Activated CD8-positive, alpha-beta memory T cell treated with anti-CD3 and anti-CD28 coated beads, Interleukin-2, amount 10 ng/mL, durations not matched to agents 7 days and 5 days (primary cell): ENCODE data around the gene GPBP1L1. TPM values are rescaled to one million over a fixed set of nuclear protein-coding genes. Genes with fewer than 3 reads are reported as not detected.
A peak's percentile ranks its signal among the peaks of the same experiment; 100 is the strongest.
"Not testable (repeated sequence)": the region's sequence is repeated elsewhere in the genome, so short reads cannot be mapped to it uniquely, and the experiment has no call there.

Experiments
- ATAC-seq: fragments of 150-1000 bp; cut with Tn5 transposase; one replicate; pipeline ENCODE4 v1.10.0; 2021; ENCODE audit warnings: moderate library complexity
- CTCF ChIA-PET: fragments of 350-600 bp; sonication (Branson Sonifier 250); formaldehyde crosslinking; loops from one replicate; lab custom pipeline; 2021; ENCODE audit warnings: antibody characterized with exemption; lab: Charles Lee
- DNase-seq: peaks from one replicate; pipeline ENCODE4 v3.0.0-alpha.2; 2020
- H3K27ac Mint-ChIP-seq: one replicate; pipeline ENCODE4 v1.8.0; 2021; ENCODE audit warnings: mild to moderate bottlenecking, mixed read lengths
- H3K27me3 Mint-ChIP-seq: one replicate; pipeline ENCODE4 v1.8.0; 2021; ENCODE audit warnings: mixed read lengths
- H3K36me3 Mint-ChIP-seq: one replicate; pipeline ENCODE4 v1.8.0; 2021; ENCODE audit warnings: mild to moderate bottlenecking, mixed read lengths
- H3K4me1 Mint-ChIP-seq: one replicate; pipeline ENCODE4 v1.8.0; 2021; ENCODE audit warnings: mixed read lengths
- H3K4me3 Mint-ChIP-seq: one replicate; pipeline ENCODE4 v1.8.0; 2021; ENCODE audit warnings: mild to moderate bottlenecking, moderate library complexity, mixed read lengths
- H3K9me3 Mint-ChIP-seq: one replicate; pipeline ENCODE4 v1.8.0; 2022; ENCODE audit warnings: low read depth, mixed read lengths
- total RNA-seq, 2 experiments: library from RNA; stranded (reverse); gene quantifications; one replicate each; pipeline ENCODE4 v1.2.3, GENCODE V29; 2021

GPBP1L1 gene
- total RNA-seq, 2 experiments from 2014 or later, result 110 to 111 TPM

DNA sequence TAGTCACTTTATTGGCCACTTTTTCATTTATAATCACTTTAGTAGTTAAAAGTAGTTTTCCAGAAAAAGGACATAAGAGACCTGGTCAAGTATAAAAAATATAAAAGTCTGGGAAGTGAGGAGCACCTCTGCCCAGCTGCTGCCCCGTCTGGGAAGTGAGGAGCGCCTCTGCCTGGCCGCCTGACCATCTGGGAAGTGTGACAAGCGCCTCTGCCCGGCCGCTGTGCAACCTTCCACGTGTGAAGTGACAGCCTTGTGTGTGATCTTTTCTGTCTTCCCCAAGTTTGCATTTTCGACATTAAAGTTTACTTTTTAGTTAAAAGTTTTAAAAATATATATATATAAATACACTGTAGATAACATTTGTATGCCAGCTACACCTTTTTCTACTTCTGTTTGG is 7.5 kb upstream of the GPBP1L1 start:
- CTCF ChIA-PET, result interaction anchor here (1.1 to 1.2 kb wide), 2 partner anchors 8 to 14 kb away, joined by 3 to 4 read pairs; partner anchors contain the start of gene GPBP1L1
- H3K4me3 Mint-ChIP-seq, H3K27ac Mint-ChIP-seq, DNase-seq, H3K27me3 Mint-ChIP-seq, H3K9me3 Mint-ChIP-seq, ATAC-seq: not testable (repeated sequence)
- peaks cover 15% of the 10 kb centered on the region for H3K4me1 Mint-ChIP-seq
- H3K36me3 Mint-ChIP-seq, result peaks cover 30% of the 10 kb centered on the region

DNA sequence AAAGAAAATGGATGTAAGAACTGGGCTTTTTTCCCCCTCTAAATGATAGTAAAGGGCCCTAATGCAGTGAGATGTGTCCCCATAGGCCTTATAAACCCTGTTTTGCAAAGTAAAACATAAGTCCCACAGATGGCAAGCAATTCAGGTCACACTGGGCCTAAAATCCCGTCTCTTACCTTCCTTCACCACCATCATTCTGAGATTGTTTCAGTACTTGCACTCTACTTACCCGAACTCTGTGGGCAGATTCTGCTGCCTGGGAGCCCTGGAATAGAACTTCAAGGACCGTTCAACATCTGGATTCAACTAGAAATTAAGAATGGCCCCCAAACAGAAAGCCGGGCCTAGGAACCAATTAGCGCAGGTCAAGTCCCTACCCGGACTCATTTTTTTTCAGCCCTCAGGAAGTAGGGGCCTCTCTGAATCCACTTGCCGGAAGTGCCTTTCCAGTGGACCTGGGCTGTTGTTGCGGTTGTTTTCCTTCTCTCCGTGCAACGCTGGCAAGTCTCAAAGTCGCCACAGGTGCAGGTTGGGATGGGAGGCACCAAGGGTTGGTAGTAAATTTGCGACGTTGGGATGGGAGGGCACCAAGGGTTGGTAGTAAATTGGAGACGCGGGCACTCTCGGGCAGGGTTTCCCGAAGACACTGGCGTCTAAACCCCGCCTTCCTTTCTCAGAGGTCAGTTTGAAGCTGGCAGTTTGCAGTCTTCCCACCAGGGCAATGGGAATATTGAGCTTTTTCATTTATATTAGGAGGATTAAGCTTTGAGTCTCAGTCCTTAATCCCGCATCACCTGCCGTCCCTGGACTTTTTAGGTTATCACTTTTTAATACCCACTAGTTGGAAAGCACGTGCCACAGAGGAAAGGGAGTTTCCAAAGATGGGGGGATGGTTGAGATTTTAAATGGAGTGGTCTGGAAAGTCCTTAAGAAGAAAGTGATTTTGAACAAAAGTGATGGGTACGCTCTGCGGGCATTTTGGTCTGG is 1.7 kb upstream of the GPBP1L1 start, which contains the start of gene TMEM69:
Gene TMEM69 (plus strand): TSS at position 428 of the 987 bp plus-strand sequence. CDS start 2,888 bp downstream, outside the sequence.
- H3K27me3 Mint-ChIP-seq, result no peaks in the 10 kb centered on the region
- peak within 1 kb of the TSS; percentile 98 for H3K27ac Mint-ChIP-seq
- peaks cover 29% of the 10 kb centered on the region for H3K4me1 Mint-ChIP-seq
- peak; percentile 18 for ATAC-seq
- DNase-seq, result peak; percentile 88
- peak within 1 kb of the TSS; percentile 91 for H3K4me3 Mint-ChIP-seq
- CTCF ChIA-PET, result interaction anchor here (0.6 to 1.8 kb wide), 4 partner anchors 63 to 512 kb away, joined by 3 to 6 read pairs (median 3); partner anchors contain the start of gene IPP
- peaks cover 23% of the 10 kb centered on the region for H3K36me3 Mint-ChIP-seq
- no peaks in the 10 kb centered on the region for H3K9me3 Mint-ChIP-seq

DNA sequence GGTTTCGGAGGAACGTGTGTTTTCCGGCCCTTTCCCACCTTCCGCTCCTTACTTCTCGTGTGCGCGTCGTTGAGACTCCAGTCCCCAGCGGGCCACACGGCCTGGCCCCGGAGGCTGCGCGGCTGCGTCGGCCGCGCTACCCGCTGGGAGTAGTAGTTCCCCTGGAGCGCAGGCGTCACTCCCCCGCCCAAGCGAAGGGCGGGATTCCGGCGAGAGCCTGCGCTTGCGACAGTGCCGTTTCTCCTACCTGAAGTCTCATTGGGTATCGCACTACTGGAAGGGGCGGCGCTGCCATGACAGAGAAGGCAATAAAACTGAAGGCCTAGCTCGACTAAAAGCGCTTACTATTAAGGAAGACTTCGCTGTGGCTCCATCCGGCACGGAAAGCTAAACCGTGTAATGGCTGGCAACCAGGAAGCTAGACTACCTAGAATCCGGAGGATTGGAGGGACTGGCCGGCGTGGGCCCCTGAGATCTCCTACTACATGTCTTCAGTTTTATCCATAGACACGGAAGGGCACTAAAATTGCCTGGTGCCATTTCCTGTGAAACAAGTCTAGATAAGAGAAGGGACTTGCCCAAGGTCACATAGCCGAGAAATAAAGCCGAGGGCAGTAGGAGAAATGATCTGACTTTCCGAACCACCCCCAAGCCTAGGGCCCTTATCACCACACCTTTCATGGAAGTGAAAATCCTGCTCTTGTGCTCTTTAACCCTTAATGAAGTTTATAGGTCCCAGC is 851 bp upstream of the GPBP1L1 start:
- CTCF ChIA-PET, result interaction anchor here (1.0 to 1.8 kb wide), 6 partner anchors 7 to 557 kb away, joined by 3 to 5 read pairs (median 3); partner anchors contain the start of gene IPP
- Mint-ChIP-seq H3K4me3 (peak overlapping the region; percentile 91), H3K27me3 (no peaks in the 10 kb centered on the region), H3K4me1 (peaks cover 33% of the 10 kb centered on the region), H3K27ac (peak overlapping the region; percentile 98), H3K36me3 (peaks cover 18% of the 10 kb centered on the region), H3K9me3 (no peaks in the 10 kb centered on the region)
- DNase-seq (peak; percentile 99), ATAC-seq (peak; percentile 87)

DNA sequence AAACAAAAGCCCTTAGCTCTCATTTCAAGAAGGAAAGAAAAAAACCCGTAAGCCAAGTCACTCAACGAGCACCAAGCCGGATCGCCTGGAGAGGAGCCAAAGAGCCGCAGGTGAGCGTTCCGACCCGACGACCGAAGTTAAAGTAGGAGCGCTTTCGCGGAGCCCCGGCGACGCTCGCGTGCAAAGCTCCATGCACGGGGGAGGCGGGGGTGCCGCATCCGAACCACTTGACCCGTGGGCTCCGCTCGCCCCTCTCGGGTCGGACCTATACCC is 382 bp downstream of the GPBP1L1 start:
- Mint-ChIP-seq H3K27me3 (no peaks in the 10 kb centered on the region), H3K4me1 (peaks cover 40% of the 10 kb centered on the region), H3K4me3 (peak overlapping the region; percentile 91), H3K36me3 (peaks cover 15% of the 10 kb centered on the region), H3K27ac (peak overlapping the region; percentile 98), H3K9me3 (no peaks in the 10 kb centered on the region)
- CTCF ChIA-PET, result interaction anchor here (0.6 to 1.8 kb wide), 11 partner anchors 8 to 559 kb away, joined by 3 to 5 read pairs (median 3); partner anchors contain the start of gene IPP
- peak; percentile 6 for ATAC-seq
- DNase-seq, result peak; percentile 74

DNA sequence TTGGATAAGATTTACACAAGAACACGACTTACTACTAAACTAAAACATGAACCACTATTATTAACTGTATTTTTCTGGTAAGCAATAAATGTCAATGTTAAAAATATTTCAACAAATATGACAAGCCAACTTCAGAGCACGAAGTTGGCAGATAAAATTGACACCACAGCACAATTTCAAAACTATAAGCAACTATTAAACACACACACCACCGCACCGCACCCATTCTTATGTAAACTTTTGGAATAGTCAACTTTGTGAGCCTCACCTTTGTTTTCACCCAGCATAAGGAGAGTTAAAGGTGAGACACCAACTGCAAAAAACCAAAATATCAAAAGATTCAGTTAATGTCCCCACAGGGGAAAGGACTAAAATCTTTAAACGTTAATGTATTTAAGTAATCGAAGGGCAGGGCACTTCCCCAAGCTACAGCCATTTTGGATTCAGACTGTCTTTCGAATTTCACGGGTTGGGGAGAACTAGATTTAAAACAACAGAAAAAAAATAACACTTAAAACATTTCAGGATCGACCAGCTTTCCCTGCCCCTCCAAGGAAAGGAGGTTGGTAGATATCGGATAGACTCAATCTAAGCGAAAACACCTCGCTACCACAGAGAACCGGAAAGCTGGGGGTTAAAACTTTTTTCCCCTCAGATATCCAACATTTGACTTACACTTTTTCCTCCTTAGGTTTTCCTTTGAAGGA is 872 bp downstream of the GPBP1L1 start:
- ATAC-seq (no peak), DNase-seq (no peak)
- Mint-ChIP-seq H3K27ac (peak overlapping the region; percentile 98), H3K36me3 (peaks cover 13% of the 10 kb centered on the region), H3K4me3 (peak overlapping the region; percentile 91), H3K9me3 (no peaks in the 10 kb centered on the region), H3K4me1 (peaks cover 43% of the 10 kb centered on the region), H3K27me3 (no peaks in the 10 kb centered on the region)
- CTCF ChIA-PET, result interaction anchor here (0.6 to 1.8 kb wide), 8 partner anchors 9 to 559 kb away, joined by 3 to 4 read pairs (median 3); no protein-coding TSS in a partner anchor

DNA sequence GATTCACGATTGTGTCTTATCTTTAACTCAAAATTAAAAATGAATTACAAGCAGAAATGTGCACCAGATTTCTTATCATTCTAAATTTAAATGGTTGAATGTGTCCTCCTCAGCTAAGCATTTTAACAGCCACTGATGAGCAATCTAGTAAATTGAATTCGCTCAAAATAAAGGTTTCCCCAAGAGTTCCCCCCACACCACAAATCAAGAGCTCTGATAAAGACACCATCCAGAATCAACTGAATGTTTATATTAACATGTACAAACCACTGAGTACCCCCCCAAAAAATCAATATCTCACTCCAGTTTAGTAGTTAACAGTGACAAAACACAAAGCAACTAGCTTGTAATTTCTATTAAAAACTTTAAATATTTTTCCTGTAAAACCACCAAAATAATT is 1.9 kb downstream of the GPBP1L1 start:
- ATAC-seq (no peak), DNase-seq (no peak)
- peak overlapping the region; percentile 61 for H3K27ac Mint-ChIP-seq
- no peaks in the 10 kb centered on the region for H3K9me3 Mint-ChIP-seq
- peak overlapping the region; percentile 63 for H3K4me3 Mint-ChIP-seq
- CTCF ChIA-PET, result no interaction called here
- H3K36me3 Mint-ChIP-seq, result peaks cover 13% of the 10 kb centered on the region
- H3K27me3 Mint-ChIP-seq, result no peaks in the 10 kb centered on the region
- peaks cover 38% of the 10 kb centered on the region for H3K4me1 Mint-ChIP-seq

DNA sequence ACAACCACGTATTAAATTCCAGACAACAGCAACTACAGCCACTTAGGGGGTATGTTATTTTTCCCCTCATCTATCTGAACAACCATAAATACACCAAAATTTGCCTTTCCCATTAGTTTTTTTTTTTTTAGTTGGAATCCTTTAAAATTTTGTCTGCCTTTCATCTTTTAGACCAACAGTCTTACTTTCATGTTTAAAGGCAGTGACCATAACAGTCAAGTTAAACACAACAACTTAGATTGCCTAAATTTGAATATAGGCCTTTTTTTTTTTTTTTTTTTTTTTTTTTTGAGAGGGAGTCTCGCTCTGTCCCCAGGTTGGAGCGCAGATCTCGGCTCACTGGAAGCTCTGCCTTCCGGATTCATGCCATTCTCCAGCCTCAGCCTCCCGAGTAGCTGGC is 3.4 kb downstream of the GPBP1L1 start:
- CTCF ChIA-PET, result interaction anchor here (1.0 kb wide), 1 partner anchor 10 kb away, joined by 3 read pairs; no protein-coding TSS in a partner anchor
- H3K4me3 Mint-ChIP-seq, result no peak overlapping the region
- H3K27me3 Mint-ChIP-seq, result no peaks in the 10 kb centered on the region
- H3K27ac Mint-ChIP-seq, result no peak overlapping the region
- no peak for DNase-seq
- peaks cover 13% of the 10 kb centered on the region for H3K36me3 Mint-ChIP-seq
- no peak for ATAC-seq
- H3K9me3 Mint-ChIP-seq, result no peaks in the 10 kb centered on the region
- H3K4me1 Mint-ChIP-seq, result peaks cover 38% of the 10 kb centered on the region

DNA sequence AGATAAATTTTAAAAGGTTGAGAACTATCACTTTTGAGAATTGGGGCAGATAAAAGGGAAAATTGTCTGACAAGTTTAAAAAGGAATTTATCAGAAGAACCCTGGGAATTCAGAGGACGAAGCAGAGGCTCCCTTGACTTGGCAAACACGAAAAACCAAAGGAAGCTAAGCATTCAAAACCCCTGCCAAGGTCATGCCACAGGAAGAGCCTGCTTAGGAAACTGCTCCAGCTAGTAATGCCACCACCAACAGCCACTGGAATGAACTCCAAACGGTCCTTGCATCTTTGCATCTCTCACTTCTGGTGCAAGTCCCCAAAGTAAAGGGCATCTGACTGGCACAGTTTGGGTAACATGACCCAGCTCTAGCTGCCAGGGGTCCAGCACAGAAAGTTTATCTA is 7.2 kb downstream of the GPBP1L1 start:
- no peak for DNase-seq
- peaks cover 10% of the 10 kb centered on the region for H3K36me3 Mint-ChIP-seq
- H3K27ac Mint-ChIP-seq, result no peak overlapping the region
- CTCF ChIA-PET, result no interaction called here
- H3K4me3 Mint-ChIP-seq, result no peak overlapping the region
- no peaks in the 10 kb centered on the region for H3K27me3 Mint-ChIP-seq
- no peaks in the 10 kb centered on the region for H3K9me3 Mint-ChIP-seq
- peaks cover 33% of the 10 kb centered on the region for H3K4me1 Mint-ChIP-seq
- no peak for ATAC-seq

DNA sequence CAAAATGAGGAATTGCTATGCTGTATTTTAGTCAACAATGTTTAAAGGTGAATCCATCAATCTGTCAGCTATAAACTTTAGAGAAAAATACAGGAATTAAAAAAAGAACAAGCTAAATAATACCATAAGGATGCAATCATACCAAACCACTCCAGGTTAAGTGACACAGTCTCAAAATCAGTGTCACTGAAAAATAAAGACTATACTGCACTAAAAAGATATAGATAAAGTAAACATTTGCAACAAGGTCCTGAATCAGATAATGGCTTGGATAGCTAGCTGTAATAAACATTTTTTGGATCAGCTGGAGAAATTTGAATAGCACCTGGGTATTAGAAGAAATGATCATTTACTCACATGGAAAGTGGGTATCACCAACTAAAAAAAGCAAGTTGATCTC is 7.8 kb downstream of the GPBP1L1 start:
- ATAC-seq, result no peak
- Mint-ChIP-seq H3K27me3 (no peaks in the 10 kb centered on the region), H3K27ac (no peak overlapping the region), H3K4me3 (no peak overlapping the region), H3K4me1 (peaks cover 33% of the 10 kb centered on the region), H3K36me3 (peaks cover 12% of the 10 kb centered on the region), H3K9me3 (no peaks in the 10 kb centered on the region)
- CTCF ChIA-PET, result no interaction called here
- DNase-seq, result no peak

DNA sequence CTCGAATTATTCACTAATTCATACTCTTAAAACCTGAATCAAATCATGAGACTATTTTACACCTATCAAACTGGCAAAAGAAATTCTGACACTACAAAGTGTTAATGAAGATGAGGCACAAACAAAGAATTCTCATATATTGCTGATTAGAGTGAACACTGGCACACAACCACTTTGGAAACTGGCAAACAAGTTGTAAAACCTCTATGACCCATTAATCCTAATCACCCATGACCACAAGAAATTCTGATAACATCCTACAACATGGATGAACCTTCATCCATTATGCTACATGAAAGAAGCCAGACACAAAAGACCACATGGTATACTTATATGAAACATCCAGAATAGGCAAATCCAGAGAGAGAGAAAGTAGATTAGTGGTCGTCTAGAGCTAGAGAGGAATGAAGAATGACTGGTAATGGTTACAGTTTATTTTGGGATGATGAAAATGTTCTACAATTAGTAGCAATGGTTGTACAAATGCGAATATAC is 8.5 kb downstream of the GPBP1L1 start:
- Mint-ChIP-seq H3K4me1 (peaks cover 34% of the 10 kb centered on the region), H3K9me3 (no peaks in the 10 kb centered on the region), H3K4me3 (no peak overlapping the region), H3K36me3 (peaks cover 15% of the 10 kb centered on the region), H3K27me3 (no peaks in the 10 kb centered on the region), H3K27ac (no peak overlapping the region)
- CTCF ChIA-PET, result no interaction called here
- no peak for ATAC-seq
- no peak for DNase-seq

DNA sequence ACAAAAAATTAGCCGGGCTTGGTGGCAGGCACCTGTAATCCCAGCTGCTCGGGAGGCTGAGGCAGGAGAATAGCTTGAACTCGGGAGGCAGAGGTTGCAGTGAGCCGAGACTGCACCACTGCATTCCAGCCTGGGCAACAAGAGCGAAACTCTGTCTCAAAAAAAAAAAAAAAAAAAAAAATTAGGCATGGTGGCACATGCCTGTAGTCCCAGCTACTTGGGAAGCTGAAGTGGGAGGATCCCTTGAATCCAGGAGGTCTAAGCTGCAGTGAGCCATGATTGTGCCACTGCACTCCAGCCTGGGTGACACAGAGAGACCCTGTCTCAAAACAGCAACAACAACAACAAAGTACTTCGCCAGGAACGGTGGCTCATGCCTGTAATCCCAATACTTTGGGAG is 9.8 kb downstream of the GPBP1L1 start:
- H3K4me1 Mint-ChIP-seq, result peaks cover 27% of the 10 kb centered on the region

DNA sequence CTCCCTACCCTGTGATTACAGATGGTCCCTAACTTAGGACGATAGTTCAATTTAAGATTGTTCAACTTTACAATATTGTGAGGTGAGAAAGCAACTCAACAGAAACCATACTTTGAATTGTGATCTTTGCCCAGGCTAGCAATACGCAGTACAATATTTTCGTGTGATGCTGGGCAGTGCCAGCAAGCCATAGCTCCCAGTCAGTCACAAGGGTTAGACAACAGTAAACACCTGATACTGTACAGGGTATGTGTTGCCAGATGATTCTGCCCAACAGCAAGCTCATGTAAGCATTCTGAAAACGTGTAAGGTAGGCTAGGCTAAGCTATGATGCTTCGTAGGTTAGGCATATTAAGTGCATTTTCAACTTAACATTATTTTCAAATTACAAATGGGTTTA is 11.9 kb downstream of the GPBP1L1 start:
- Mint-ChIP-seq H3K4me1 (peaks cover 19% of the 10 kb centered on the region), H3K27ac (no peak overlapping the region), H3K36me3 (peaks cover 20% of the 10 kb centered on the region), H3K9me3 (no peaks in the 10 kb centered on the region), H3K4me3 (no peak overlapping the region), H3K27me3 (no peaks in the 10 kb centered on the region)
- CTCF ChIA-PET, result interaction anchor here (1.5 kb wide), 1 partner anchor 12 kb away, joined by 3 read pairs; the partner anchor contains the start of gene GPBP1L1
- ATAC-seq, result no peak
- DNase-seq, result no peak

More for the DNA sequence above, 9.8 kb downstream of the GPBP1L1 start:
- H3K36me3 Mint-ChIP-seq, result peaks cover 19% of the 10 kb centered on the region
- H3K4me3 Mint-ChIP-seq, H3K27me3 Mint-ChIP-seq, H3K27ac Mint-ChIP-seq, H3K9me3 Mint-ChIP-seq, DNase-seq, ATAC-seq, CTCF ChIA-PET: not testable (repeated sequence)
